Medulla oblongata (tissue), 1 donor: ENCODE results near the gene TGFBR2.

Experiments
- DNase-seq: peaks from one replicate; pipeline ENCODE4 v3.0.0-alpha.2; 2015; ENCODE audit errors: extremely low spot score

Gene TGFBR2

GRCh38 chr3:30673425-30674341 lies 67.3 kb downstream of the TGFBR2 start:
- DNase-seq = no peak

- no peak for DNase-seq
These were observed 68.6 kb downstream of the TGFBR2 start for GRCh38 chr3:30675006-30675405.

GRCh38 chr3:30675774-30676173 lies 69.4 kb downstream of the TGFBR2 start:
- DNase-seq = no peak

DNA sequence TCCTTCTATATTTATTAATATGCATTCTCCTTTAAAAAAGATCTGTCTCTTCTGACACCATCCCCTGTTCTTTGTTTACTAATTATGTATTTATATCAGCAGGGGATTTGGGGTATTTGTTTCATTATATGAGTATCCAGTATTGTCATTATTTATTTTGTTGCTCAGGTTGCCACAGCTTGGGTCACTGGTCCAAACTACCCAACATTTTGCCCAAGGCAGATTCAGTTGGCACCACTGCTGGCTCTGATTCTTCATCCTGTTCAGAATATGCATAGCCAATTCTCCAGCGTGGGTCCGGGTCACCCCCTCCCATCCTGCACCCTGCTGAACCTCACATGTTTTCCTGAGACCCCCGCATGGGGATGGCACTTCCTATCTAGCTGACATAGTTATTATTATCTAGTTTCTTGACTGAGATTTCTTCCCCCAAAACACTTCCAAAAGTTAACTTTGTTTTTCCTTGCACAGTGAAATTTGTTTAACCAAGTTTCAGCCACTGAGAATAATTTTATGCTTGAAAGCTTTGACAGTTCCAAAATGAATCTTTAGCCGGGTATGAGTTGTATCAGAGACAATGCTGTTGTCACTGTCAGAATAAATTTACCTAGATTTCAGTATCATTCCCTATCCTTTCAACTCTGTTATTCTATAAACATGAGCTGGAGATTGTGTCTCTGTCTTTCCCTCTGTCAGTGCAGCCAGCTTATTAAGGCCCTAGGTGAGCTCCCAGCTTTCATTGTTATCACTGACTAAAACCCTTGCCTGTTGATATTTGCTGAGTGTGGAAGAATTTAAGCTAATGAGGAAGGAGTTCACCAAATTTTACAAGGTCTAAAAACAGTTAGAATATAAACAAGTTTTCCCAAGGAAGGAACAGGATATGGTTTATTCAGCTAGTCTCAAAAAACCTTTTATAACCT lies 70.3 kb downstream of the TGFBR2 start:
- DNase-seq = no peak

DNA sequence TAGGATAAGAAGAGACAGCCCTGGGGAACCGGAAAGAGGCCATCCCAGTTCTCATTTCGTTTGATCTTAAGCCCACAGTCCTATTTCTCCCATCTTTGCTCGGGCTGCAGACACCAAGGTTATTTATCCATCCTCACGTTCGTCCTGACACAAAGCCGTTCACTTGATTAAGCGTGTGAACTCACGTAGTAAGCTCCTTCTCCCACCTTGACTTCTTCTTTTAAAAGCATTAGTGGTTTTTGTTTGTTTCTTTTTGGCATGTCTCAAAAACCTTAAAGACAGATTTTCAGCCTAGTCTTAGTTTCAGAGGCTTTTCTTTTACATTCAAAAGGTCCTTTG lies 70.9 kb downstream of the TGFBR2 start:
- no peak for DNase-seq

- DNase-seq = no peak
These were observed 72.6 kb downstream of the TGFBR2 start for GRCh38 chr3:30679045-30679444.

DNA sequence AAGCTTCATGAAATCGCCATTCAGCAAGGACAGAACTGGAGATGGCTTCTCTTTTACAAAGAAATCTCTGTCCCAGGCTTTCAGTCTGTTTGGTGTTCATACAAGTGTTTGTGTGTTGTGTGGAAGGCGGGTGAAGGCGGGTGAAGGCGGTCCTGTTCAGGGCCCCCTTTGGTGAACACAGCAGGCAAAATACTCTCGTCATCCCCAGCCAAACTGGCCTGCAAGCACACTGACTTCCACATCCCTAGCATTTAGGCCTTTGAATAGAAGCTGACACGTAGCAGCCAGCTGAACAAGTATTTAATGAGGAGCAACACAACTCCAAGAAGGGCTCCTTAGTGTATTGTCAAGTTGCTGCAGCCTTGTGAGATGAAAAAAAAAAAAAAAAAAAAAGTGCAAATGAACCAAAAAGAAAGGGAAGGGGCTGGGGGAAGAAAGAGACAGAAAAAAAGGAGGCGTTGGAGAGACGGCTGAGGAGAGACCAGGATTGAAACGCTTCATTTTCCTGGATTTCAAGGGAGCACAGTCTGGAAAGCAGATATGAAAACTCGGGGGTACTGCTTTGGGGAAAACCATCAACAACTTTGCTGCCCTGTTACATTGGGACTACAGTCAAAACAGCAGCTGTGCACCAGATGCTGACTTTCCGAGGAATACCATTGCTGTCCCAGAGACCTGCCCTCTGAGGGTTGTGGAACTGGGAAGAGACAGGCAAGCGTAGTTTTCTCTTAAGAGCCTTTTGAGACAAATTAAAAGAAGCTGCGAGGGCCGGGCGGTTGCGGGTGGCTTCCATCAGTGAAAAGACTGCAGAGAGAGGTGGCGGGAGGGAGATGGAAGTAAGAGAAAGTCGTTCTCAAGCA lies 74.6 kb downstream of the TGFBR2 start:
- peak; percentile 90 for DNase-seq

- DNase-seq = peak; percentile 41
These were observed 75.3 kb downstream of the TGFBR2 start for GRCh38 chr3:30681649-30682211.

DNA sequence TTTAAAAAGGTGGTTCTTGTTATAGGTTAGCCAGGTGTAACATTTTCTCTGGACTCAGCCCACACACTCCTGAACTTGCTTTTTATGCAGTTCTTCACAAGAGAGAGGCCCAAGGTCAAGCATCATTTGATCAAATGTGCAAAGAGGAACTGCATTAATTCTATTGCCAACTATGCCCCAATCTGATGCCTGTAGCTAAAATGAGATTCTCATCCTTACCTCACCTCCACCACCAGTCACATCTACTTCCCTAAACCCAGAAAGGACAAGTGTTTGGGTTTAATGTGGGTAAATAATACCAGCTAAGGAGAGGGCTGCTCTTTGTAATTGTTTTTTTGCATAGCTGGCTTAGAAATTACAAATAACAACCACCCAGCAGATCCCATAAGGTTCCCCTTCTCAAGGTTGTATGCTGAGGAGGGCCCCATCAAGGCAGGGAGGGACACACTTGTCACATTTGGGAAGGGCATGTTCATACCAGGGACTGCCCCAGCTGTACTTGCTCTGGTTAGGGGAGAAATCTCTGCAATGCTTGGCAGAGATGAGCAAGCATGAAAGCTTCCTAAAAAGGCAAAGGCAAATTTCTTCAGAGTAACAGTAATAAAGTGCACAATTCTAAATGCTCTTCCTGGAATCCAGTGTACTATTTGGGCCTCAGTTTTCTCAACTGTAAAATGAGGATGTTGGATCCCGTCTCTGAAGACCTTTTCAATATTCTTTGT lies 76.2 kb downstream of the TGFBR2 start:
- no peak for DNase-seq

- no peak for DNase-seq
These were observed 77.4 kb downstream of the TGFBR2 start for GRCh38 chr3:30683769-30684168.

DNA sequence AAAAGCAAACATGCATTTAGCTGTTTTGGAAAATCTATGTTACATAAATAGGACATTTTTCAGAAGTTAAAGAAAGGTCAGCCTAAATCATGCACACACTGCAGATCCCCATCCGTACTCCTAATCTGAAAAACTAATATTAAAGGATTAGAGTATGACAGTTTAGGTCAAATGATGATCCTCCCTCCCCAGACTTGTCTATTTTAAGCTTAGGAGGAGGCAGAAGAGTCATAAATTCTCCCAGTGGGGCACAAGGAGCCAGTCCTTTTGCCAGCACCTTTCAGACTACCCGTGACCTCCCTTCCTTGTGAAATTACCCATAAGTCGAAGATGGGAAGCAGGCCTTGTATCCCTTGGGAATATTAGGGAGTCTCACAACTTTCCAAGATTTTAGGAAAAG lies 78.0 kb downstream of the TGFBR2 start:
- no peak for DNase-seq

GRCh38 chr3:30685267-30685667 lies 78.9 kb downstream of the TGFBR2 start:
- DNase-seq = no peak

GRCh38 chr3:30686176-30686575 lies 79.8 kb downstream of the TGFBR2 start:
- no peak for DNase-seq

- no peak for DNase-seq
These were observed 80.4 kb downstream of the TGFBR2 start for GRCh38 chr3:30686799-30687198.

DNA sequence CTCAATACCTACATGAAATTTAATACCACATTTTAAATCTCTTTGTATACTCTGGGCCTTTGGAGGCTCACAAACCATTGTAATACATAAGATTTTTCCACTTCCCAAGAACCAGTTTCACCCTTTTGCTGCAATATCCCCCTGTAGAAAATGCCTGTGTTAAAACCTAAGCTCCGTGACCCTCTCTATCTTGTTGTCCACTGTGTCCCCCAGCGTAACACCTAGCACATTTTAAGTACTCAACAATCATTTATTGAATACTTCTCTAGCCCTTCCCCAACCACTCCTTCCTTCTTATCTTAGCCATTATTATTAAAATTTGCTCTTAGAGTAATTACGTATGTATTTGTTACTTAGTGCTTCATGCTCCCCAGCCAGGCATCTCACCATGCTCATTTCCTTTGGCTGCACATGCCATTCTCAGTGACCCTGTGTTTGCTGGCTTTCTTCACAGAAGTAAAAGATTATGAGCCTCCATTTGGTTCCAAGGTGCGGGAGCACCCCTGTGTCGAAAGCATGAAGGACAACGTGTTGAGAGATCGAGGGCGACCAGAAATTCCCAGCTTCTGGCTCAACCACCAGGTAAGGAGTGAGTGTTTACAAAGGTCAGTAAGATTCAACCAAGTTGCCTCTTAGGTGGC lies 81.6 kb downstream of the TGFBR2 start:
- no peak for DNase-seq

DNA sequence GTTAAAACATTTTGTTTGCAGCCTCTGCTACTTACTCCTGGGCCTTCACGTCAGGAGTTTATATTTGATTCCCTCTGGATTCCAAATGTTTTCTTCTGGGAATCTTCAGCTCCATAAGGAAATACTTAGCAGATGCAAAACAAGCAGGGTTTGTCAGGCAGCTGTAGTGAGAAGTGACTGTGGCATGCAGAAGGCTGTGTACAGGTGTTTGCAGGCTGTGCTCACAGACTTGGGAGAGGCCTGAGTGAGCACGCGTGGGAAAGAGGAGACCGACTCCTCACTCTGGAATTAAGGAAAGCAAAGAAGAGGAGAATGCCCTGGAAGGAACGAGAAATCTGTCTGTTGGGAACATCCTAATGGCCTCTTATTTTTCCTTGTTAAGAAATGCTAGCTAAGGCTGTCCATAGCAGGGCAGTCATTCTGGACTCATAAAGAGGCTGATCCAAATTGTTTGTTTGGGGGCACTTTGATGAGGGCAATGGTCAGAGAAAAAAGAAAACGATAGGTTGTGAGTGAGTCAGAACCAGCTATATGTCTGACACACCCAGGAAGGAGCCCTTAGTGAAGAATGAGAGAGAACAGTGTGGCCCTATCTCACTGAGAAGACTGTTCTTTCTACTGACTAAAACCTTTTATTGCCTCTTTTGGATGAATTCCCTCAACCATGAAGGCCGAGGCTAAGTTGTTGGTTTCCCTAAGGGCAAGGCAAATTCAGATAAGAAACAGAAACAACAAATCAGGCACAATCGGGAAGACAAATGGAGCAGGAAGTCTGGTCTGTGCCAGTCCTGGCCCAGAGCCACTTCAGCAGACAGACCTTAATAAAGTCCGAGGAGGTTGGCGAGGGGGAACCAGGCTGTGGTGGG lies 82.6 kb downstream of the TGFBR2 start:
- peak; percentile 64 for DNase-seq

DNA sequence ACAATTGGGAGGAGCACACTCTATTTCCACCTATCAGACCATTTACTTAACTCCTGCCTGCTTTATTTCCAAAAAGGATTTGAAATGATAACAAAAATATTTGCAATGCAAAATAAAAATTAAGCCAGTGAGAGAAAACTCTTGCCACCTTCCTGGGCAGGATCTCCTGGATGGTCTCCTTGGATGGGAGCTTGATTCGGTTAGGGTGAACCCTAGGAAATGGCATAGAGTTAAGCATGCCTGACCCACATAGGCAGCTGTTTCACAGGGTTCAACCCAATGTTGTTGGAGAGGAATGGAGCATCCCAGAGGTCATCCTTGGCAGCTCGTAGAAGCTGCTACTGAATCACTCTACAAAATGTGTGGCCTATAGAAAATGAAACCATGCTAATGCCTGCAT lies 83.8 kb downstream of the TGFBR2 start:
- DNase-seq = no peak

GRCh38 chr3:30691249-30691880 lies 85.0 kb downstream of the TGFBR2 start:
- DNase-seq = no peak

DNA sequence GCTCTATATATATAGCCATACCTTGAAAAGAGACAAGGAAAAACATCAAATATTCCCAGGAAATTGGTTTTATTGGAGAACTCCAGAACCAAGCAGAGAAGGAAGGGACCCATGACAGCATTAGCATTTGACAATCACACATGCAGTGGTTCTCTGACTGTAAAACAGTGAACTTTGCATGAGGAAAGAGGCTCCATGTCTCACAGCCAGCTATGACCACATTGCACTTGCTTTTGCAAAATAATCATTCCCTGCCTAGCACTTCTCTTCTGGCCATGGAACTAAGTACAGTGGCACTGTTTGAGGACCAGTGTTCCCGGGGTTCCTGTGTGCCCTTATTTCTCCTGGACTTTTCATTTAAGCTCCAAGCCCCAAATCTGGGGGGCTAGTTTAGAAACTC lies 85.5 kb downstream of the TGFBR2 start:
- DNase-seq = no peak
